K562 (cell line): ENCODE data around the gene NKAIN1. TPM values are rescaled to one million over a fixed set of nuclear protein-coding genes. Genes with fewer than 3 reads are reported as not detected.

ENCODE experiments used
- ATAC-seq: fragments of 200-7000 bp; cut with Tn5 transposase; 3 replicates; pipeline ENCODE4 v1.9.1; 2020; ENCODE audit warnings: moderate library complexity
- BruUV-seq: library from RNA; stranded (reverse); fragments of 400-500 nt; replicated peaks from 2 replicates; lab custom pipeline; 2021; lab: Mats Ljungman, UMichigan
- CTCF ChIA-PET: fragments of 300-600 bp; formaldehyde crosslinking; extraction: SDS; loops from one replicate; lab custom pipeline; 2021; ENCODE audit warnings: low intra/inter-chr PET ratio; lab: Yijun Ruan, JAX
- POLR2A ChIA-PET: fragments of 300-600, 350-650 bp; sonication (Branson Sonifier 250); formaldehyde crosslinking; extraction: SDS; loops from one replicate; lab custom pipeline; 2021; ENCODE audit warnings: antibody characterized with exemption, inconsistent platforms; lab: Yijun Ruan, JAX
- DNase-seq, 4 experiments: peaks; one replicate each; pipeline versions ENCODE4 v3.0.0 to v3.0.0-alpha.2; 2011 to 2018; ENCODE audit warnings: low spot score in 3 of 4, mixed read lengths in 3 of 4; ENCODE audit errors: extremely low read depth in 1 of 4
- FAIRE-seq: peaks from 2 replicates; lab custom pipeline; 2011; peaks lifted over from hg19 to GRCh38; lab: Jason Lieb, UNC
- H2AFZ ChIP-seq: 2 replicates; pipeline ENCODE4 v1.6.0; 2011; ENCODE audit warnings: low read depth, low read length, control low read depth, inconsistent platforms
- H3K27ac ChIP-seq: fragments of 200-600 bp; 3 replicates; pipeline ENCODE4 v1.8.0; 2011; ENCODE audit warnings: low read depth, mild to moderate bottlenecking, control low read depth, inconsistent platforms, low read length, moderate library complexity, mixed read lengths; ENCODE audit errors: extremely low read depth
- H3K27me3 ChIP-seq, 2 experiments: fragments of 300-600 bp in 1 of 2; 2 replicates in 1 of 2; 3 replicates in 1 of 2; pipeline versions ENCODE4 v1.6.0 to v1.8.0; 2011; ENCODE audit warnings: inconsistent platforms in 2 of 2, low read length in 2 of 2, mild to moderate bottlenecking in 1 of 2, mixed read lengths in 1 of 2, moderate library complexity in 1 of 2; ENCODE audit not compliant: control insufficient read depth in 2 of 2, insufficient read depth in 2 of 2
- H3K36me3 ChIP-seq: fragments of 300-600 bp; 3 replicates; pipeline ENCODE4 v1.8.0; 2011; ENCODE audit warnings: mild to moderate bottlenecking, low read length, inconsistent platforms; ENCODE audit not compliant: control insufficient read depth, insufficient read depth
- H3K4me1 ChIP-seq, 2 experiments: fragments of 200-600 bp in 1 of 2; replicated peaks in 1 of 2; 2 replicates in 1 of 2; 3 replicates in 1 of 2; pipeline versions ENCODE4 v1.5.1 to v1.8.0; 2011; ENCODE audit warnings: inconsistent platforms in 2 of 2, low read length in 2 of 2, mild to moderate bottlenecking in 1 of 2, mixed read lengths in 1 of 2, moderate library complexity in 1 of 2; ENCODE audit not compliant: control insufficient read depth in 2 of 2, insufficient read depth in 2 of 2
- H3K4me2 ChIP-seq: 2 replicates; pipeline ENCODE4 v1.6.1; 2011; ENCODE audit warnings: low read length, control low read depth, inconsistent platforms, mixed read lengths; ENCODE audit not compliant: insufficient read depth
- H3K4me3 ChIP-seq: fragments of 200-600 bp; sonication (generic), shearing (Covaris generic); 2 replicates; pipeline ENCODE4 v1.5.1; 2016; ENCODE audit warnings: control low read depth, inconsistent platforms
- H3K79me2 ChIP-seq: fragments of 200-600 bp; 3 replicates; pipeline ENCODE4 v1.8.0; 2011; ENCODE audit warnings: low read length, inconsistent platforms; ENCODE audit not compliant: control insufficient read depth, insufficient read depth
- H3K9ac ChIP-seq, 2 experiments: 2 replicates each; pipeline versions ENCODE4 v1.6.0 to v1.6.1; 2011; ENCODE audit warnings: low read depth in 2 of 2, low read length in 2 of 2, control low read depth in 1 of 2, inconsistent platforms in 1 of 2, mild to moderate bottlenecking in 1 of 2, mixed read lengths in 1 of 2; ENCODE audit not compliant: insufficient read depth in 1 of 2
- H3K9me1 ChIP-seq: one replicate; pipeline ENCODE4 v1.6.0; 2011; ENCODE audit warnings: inconsistent platforms, mild to moderate bottlenecking, low read length, moderate library complexity; ENCODE audit not compliant: control insufficient read depth, insufficient read depth
- H3K9me3 ChIP-seq: replicated peaks from 2 replicates; pipeline ENCODE4 v1.5.1; 2011; ENCODE audit warnings: low read depth, low read length, inconsistent platforms; ENCODE audit not compliant: control insufficient read depth, insufficient read depth
- H4K20me1 ChIP-seq: replicated peaks from 2 replicates; pipeline ENCODE4 v1.6.1; 2011; ENCODE audit warnings: low read length, inconsistent platforms, mixed read lengths; ENCODE audit not compliant: control insufficient read depth, insufficient read depth
- CSDE1 ChIP-seq, 2 experiments: fragments of 450-650 bp; IDR thresholded peaks; 2 replicates each; pipeline ENCODE4 v1.6.1; 2016; ENCODE audit warnings: mild to moderate bottlenecking in 1 of 2
- FOXK2 ChIP-seq, 2 experiments: fragments of 450-650 bp; IDR thresholded peaks in 1 of 2; conservative IDR thresholded peaks in 1 of 2; 2 replicates each; pipeline ENCODE4 v1.6.1; 2016; ENCODE audit warnings: low read depth in 2 of 2, mild to moderate bottlenecking in 1 of 2
- ZBTB43 ChIP-seq: sonication (generic); formaldehyde crosslinking; IDR thresholded peaks from 2 replicates; pipeline ENCODE4 v1.8.0; 2023; ENCODE audit warnings: mild to moderate bottlenecking, missing genetic modification reagents
- ZFP30 ChIP-seq: fragments of 250-450 bp; sonication (Bioruptor Pico); IDR thresholded peaks from 2 replicates; pipeline ENCODE4 v1.8.0; 2022; ENCODE audit warnings: moderate library complexity, mild to moderate bottlenecking, inconsistent platforms, borderline replicate concordance
- WGBS: fragments of 100-300 bp; shearing (Covaris generic); methylation state at CpG from one replicate; pipeline ENCODE4 v1.1.6; 2016; ENCODE audit warnings: low coverage, mixed read lengths; ENCODE audit not compliant: insufficient coverage; ENCODE audit errors: missing lambda C conversion rate; 5-methylcytosine and 5-hydroxymethylcytosine counted together
- in situ Hi-C: fragments of 300-500 bp; cut with MboI; formaldehyde crosslinking; loops from 4 replicates; pipeline ENCODE4 v1.15.0; 2018; ENCODE audit warnings: inconsistent platforms, mixed read lengths
- intact Hi-C: fragments of 100-400 bp; cut with micrococcal nuclease; formaldehyde crosslinking; loops from 2 replicates; pipeline ENCODE4 v1.14.2; 2022
- polyA plus RNA-seq, 8 experiments: library from polyadenylated mRNA; depleted of rRNA in 4 of 8; stranded (reverse) in 5 of 8; unstranded in 3 of 8; fragments of >200 nt; fragmentation: Nextera tagmentation in 2 of 8; fragmentation: Illumina TruSeq in 1 of 8; extraction: Ambion mirVana in 2 of 8; extraction: Trizol in 1 of 8; gene quantifications; 2 replicates each; pipeline versions ENCODE4 v1.2.1 to v1.2.3, GENCODE V29; 2011 to 2014; ENCODE audit warnings: inconsistent platforms in 1 of 8, missing spikeins in 1 of 8
- total RNA-seq, 7 experiments: library from RNA; depleted of rRNA in 6 of 7; stranded (reverse); fragments of >200 nt in 6 of 7; fragmentation: Illumina TruSeq in 2 of 7; extraction: Trizol in 2 of 7; gene quantifications; 2 replicates each; pipeline versions ENCODE4 v1.2.1 to v1.2.3, GENCODE V29; 2011 to 2021; ENCODE audit warnings: low replicate concordance in 1 of 7
- TF ChIP-seq, protein P1 (sequence below), 2 experiments: fragments of 150-350 bp in 1 of 2; IDR thresholded peaks; 2 replicates each; pipeline ENCODE4 v1.6.1; 2012 to 2016; ENCODE audit warnings: low read depth in 2 of 2, low read length in 2 of 2, mild to moderate bottlenecking in 1 of 2, moderate library complexity in 1 of 2

The NKAIN1 gene
- total and polyA plus RNA-seq, 9 of the 15 experiments (the other 6 are each of a cell fraction or from before 2014, with no cell fraction given) = 0.03 to 0.22 (median 0.04) TPM; not detected in 3

DNA sequence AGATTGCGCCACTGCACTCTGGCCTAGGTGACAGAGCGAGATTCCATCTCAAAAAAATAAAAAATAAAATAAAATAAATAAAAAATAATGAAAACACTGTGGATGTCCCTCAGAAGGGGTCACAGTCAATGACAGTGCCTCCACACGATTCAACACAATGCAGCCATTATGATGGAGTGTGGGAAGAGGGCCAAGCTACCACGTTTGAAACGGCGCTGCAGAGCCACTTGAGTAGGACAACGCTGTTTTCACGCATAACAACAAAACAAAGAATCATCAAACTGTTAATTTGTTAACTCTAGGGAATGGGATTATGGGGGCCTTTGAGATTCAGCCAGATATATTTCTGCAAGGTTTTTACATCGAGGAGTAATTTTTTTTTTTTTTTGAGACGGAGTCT, 36.5 kb downstream of the NKAIN1 start:
- H3K79me2 ChIP-seq = no peaks in the 10 kb centered on the region
- H4K20me1 ChIP-seq = no peaks in the 10 kb centered on the region
- BruUV-seq = no TSS peak
- H3K9ac ChIP-seq = no peak overlapping the region
- FAIRE-seq = no peak
- in situ Hi-C loops (no loop called here), intact Hi-C loops (no loop called here)
- TF ChIP-seq, protein P1, sequence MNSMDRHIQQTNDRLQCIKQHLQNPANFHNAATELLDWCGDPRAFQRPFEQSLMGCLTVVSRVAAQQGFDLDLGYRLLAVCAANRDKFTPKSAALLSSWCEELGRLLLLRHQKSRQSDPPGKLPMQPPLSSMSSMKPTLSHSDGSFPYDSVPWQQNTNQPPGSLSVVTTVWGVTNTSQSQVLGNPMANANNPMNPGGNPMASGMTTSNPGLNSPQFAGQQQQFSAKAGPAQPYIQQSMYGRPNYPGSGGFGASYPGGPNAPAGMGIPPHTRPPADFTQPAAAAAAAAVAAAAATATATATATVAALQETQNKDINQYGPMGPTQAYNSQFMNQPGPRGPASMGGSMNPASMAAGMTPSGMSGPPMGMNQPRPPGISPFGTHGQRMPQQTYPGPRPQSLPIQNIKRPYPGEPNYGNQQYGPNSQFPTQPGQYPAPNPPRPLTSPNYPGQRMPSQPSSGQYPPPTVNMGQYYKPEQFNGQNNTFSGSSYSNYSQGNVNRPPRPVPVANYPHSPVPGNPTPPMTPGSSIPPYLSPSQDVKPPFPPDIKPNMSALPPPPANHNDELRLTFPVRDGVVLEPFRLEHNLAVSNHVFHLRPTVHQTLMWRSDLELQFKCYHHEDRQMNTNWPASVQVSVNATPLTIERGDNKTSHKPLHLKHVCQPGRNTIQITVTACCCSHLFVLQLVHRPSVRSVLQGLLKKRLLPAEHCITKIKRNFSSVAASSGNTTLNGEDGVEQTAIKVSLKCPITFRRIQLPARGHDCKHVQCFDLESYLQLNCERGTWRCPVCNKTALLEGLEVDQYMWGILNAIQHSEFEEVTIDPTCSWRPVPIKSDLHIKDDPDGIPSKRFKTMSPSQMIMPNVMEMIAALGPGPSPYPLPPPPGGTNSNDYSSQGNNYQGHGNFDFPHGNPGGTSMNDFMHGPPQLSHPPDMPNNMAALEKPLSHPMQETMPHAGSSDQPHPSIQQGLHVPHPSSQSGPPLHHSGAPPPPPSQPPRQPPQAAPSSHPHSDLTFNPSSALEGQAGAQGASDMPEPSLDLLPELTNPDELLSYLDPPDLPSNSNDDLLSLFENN (IDR thresholded peaks at IDR 0.05; ENCODE audit: low read depth in 2 of 2, low read length in 2 of 2) = no peak
- TF ChIP-seq CSDE1 (IDR thresholded peaks at IDR 0.05) (no peak), ZFP30 (CRISPR knock-in tag) (no peak), FOXK2 (conservative IDR thresholded peaks at IDR 0.05 in 1 of 2, IDR thresholded peaks at IDR 0.05 in 1 of 2; ENCODE audit: low read depth in 2 of 2) (no peak), ZBTB43 (CRISPR knock-in tag) (no peak)
- ChIA-PET CTCF (no interaction called here), POLR2A (no interaction called here)
- no peak overlapping the region for H3K4me2 ChIP-seq
- no peak overlapping the region for H3K4me3 ChIP-seq
- H3K9me3 ChIP-seq = no peaks in the 10 kb centered on the region
- no peaks in the 10 kb centered on the region for H3K36me3 ChIP-seq
- DNase-seq = no peak
- H3K27ac ChIP-seq = no peak overlapping the region
- H3K4me1 ChIP-seq = peaks cover 0 to 5% of the 10 kb centered on the region in 2 experiments; a peak in 3 of 5 replicates
- H3K27me3 ChIP-seq = peaks cover 23 to 58% of the 10 kb centered on the region in 2 experiments
- ATAC-seq = no peak
- 46% methylated on average over 10 of the region's 10 CpGs for WGBS
- no peaks in the 10 kb centered on the region for H3K9me1 ChIP-seq
- H2AFZ ChIP-seq = no peak overlapping the region
